ENCODE results near the gene ABCB11. TPM values are rescaled to one million over a fixed set of nuclear protein-coding genes. Genes with fewer than 3 reads are reported as not detected.

ABCB11 gene
- total and polyA plus RNA-seq, 2 experiments from 2014 or later, result 0.06 to 0.12 TPM

DNA sequence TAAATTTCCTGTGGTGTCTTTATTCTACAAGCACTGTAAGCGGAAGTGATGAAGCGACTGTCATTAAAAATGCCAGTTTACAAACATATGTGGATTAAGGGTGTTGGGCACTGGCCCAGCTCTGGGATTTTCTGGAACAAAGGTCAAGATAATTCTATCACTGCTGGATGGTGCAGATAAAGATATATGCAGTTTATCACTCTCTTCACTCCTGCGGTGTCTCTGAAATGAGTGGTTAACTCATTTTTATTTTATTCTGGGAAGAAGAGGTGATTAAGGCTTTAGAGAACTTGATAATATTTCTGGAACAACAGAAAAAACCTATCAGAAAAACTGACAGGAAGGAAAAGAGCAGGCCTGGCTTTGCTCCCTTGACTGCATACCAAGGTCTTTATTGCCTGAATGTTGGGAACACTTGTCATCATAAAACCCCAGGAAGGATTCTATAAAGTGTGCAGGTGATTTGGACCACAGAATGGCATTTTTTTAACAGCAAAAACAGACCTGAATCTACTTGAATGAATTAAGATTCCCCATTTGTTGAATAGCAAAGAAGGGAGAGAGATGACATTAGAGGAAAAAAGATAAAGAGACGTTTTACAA is 32.4 kb downstream of the ABCB11 start:
- no peak for DNase-seq (ENCODE audit: low read depth in 1 of 2, low spot score in 1 of 2)
- no peaks in the 10 kb centered on the region for H3K9me3 ChIP-seq (ENCODE audit: low read depth)
- H3K4me1 ChIP-seq (ENCODE audit: low read depth), result peaks cover 56% of the 10 kb centered on the region
- peak overlapping the region; percentile 85 for H3K27ac ChIP-seq
- TF ChIP-seq, protein P1, sequence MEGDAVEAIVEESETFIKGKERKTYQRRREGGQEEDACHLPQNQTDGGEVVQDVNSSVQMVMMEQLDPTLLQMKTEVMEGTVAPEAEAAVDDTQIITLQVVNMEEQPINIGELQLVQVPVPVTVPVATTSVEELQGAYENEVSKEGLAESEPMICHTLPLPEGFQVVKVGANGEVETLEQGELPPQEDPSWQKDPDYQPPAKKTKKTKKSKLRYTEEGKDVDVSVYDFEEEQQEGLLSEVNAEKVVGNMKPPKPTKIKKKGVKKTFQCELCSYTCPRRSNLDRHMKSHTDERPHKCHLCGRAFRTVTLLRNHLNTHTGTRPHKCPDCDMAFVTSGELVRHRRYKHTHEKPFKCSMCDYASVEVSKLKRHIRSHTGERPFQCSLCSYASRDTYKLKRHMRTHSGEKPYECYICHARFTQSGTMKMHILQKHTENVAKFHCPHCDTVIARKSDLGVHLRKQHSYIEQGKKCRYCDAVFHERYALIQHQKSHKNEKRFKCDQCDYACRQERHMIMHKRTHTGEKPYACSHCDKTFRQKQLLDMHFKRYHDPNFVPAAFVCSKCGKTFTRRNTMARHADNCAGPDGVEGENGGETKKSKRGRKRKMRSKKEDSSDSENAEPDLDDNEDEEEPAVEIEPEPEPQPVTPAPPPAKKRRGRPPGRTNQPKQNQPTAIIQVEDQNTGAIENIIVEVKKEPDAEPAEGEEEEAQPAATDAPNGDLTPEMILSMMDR (IDR thresholded peaks at IDR 0.05; ENCODE audit: low read depth, low read length), result no peak
- no peak overlapping the region for H3K4me3 ChIP-seq
- H3K36me3 ChIP-seq, result no peaks in the 10 kb centered on the region
- no peaks in the 10 kb centered on the region for H3K27me3 ChIP-seq

DNA sequence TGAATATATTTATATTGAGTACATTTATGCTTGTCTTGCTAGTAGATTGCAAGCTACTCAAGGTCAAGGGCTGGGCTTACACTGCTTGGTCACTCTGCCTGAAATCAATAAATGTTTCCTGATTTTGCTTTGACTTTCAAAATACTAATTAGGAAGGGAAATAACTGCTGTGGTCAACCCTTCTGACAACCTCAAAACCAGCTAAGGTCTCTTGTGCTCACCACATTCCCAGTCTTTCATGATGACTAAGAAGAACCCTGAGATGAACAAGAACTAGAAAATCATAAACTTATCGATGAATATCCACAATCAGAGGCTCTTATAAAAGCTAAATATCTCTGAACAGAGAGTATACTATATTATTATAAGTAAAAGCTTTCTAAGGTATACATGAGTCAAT is 33.3 kb downstream of the ABCB11 start:
- Histone ChIP-seq H3K4me1 (ENCODE audit: low read depth) (peaks cover 64% of the 10 kb centered on the region), H3K4me3 (no peak overlapping the region), H3K27me3 (no peaks in the 10 kb centered on the region), H3K36me3 (no peaks in the 10 kb centered on the region), H3K9me3 (ENCODE audit: low read depth) (no peaks in the 10 kb centered on the region), H3K27ac (peak overlapping the region; percentile 85)
- no peak for DNase-seq (ENCODE audit: low read depth in 1 of 2, low spot score in 1 of 2)
- TF ChIP-seq, protein P1 (IDR thresholded peaks at IDR 0.05; ENCODE audit: low read depth, low read length), result no peak

DNA sequence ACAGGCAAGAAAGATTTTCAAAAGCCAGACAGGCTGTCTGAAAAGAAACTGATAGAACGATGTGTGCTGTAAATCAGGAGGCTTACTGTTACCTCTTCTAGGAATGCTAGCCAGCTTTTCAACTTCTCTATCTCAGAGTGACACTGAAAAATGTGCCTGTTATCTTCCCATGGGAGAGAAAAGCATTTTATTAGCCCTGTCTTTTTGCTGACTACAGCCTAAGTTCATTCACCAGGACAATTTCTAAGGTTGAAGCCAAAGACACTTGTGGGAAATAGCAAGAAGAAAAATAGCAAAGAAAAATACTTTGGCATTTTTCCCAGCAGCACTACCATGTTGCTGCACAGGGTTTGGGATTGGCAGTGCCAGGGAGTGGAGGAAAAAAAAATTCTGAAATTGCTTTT is 34.0 kb downstream of the ABCB11 start:
- Histone ChIP-seq H3K27ac (peak overlapping the region; percentile 85), H3K9me3 (ENCODE audit: low read depth) (no peaks in the 10 kb centered on the region), H3K4me3 (no peak overlapping the region), H3K36me3 (no peaks in the 10 kb centered on the region), H3K27me3 (no peaks in the 10 kb centered on the region), H3K4me1 (ENCODE audit: low read depth) (peaks cover 68% of the 10 kb centered on the region)
- TF ChIP-seq, protein P1 (IDR thresholded peaks at IDR 0.05; ENCODE audit: low read depth, low read length), result no peak
- DNase-seq (ENCODE audit: low read depth in 1 of 2, low spot score in 1 of 2), result peak; percentile 47 to 82

DNA sequence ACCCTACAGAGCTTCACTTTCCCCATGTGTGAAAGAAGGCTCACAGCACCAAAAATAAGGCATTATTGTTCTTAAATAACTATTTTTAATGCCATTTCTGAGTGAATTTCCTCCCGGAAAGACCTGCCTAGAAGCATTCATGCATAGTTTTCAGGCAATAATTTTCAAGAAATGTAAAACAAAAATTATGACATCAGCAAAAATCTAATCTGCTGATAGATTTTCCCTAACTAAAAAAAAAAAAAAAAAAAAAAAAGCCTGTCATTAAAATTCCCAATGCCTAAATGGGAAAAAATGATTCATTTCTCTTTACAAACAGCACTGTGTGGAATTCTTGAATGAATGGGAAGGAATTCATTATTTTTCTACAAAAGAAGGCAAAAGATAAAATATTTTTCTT is 35.4 kb downstream of the ABCB11 start:
- TF ChIP-seq, protein P1 (IDR thresholded peaks at IDR 0.05; ENCODE audit: low read depth, low read length), result no peak
- H3K4me1 ChIP-seq (ENCODE audit: low read depth), result peaks cover 69% of the 10 kb centered on the region
- no peak overlapping the region for H3K4me3 ChIP-seq
- no peaks in the 10 kb centered on the region for H3K36me3 ChIP-seq
- no peaks in the 10 kb centered on the region for H3K27me3 ChIP-seq
- no peaks in the 10 kb centered on the region for H3K9me3 ChIP-seq (ENCODE audit: low read depth)
- peak overlapping the region; percentile 85 for H3K27ac ChIP-seq
- no peak for DNase-seq (ENCODE audit: low read depth in 1 of 2, low spot score in 1 of 2)

DNA sequence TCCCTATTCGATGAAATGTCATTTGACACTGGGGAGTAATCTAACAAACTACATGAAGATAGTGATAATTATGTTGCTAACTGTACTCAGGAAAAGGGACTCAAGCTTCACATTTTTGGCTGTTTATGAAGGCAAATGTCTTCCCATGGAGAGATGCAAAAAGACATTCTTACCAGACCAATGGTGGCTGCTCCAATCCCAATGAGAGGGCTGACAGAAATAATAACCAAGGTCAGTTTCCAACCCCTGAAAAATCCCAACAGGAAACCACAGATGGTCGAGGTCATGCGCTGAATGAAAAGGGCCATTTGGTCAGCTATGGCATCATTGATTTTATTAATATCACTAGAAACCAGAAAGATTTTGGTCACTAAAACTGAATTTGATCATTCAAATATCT is 37.6 kb downstream of the ABCB11 start:
- Histone ChIP-seq H3K36me3 (no peaks in the 10 kb centered on the region), H3K9me3 (ENCODE audit: low read depth) (no peaks in the 10 kb centered on the region), H3K27ac (peak overlapping the region; percentile 14), H3K27me3 (no peaks in the 10 kb centered on the region), H3K4me1 (ENCODE audit: low read depth) (peaks cover 58% of the 10 kb centered on the region), H3K4me3 (no peak overlapping the region)
- DNase-seq (ENCODE audit: low read depth in 1 of 2, low spot score in 1 of 2), result no peak
- TF ChIP-seq, protein P1 (IDR thresholded peaks at IDR 0.05; ENCODE audit: low read depth, low read length), result no peak
